ENCODE data around the gene ZNF625.

- TF ChIP-seq CTCF (optimal IDR thresholded peaks at IDR 0.05 in 1 of 3, IDR thresholded peaks at IDR 0.05 in 1 of 3, conservative IDR thresholded peaks at IDR 0.05 in 1 of 3; ENCODE audit: extremely low read depth in 1 of 3, insufficient read depth in 2 of 3, low read length in 3 of 3), result peak; percentile 30 to 55 (median 46)
- TF ChIP-seq EZH2 (IDR thresholded peaks at IDR 0.05; ENCODE audit: low read length), result no peak
Measured at GRCh38 chr19:12126707-12127106, 29.8 kb downstream of the ZNF625 start.
